Right lobe of liver (tissue), 4 donors: ENCODE results near the gene CD22.

Experiments used
- POLR2A ChIP-seq: fragments of 450-650 bp; IDR thresholded peaks from one replicate; pipeline ENCODE4 v1.6.1; 2017; ENCODE audit warnings: antibody characterized with exemption, mild to moderate bottlenecking
- TF ChIP-seq, protein P1 (sequence below), 4 donors: fragments of 200-600 bp in 3 of 4; fragments of 450-650 bp in 1 of 4; IDR thresholded peaks; one replicate each; pipeline versions ENCODE4 v1.5.1 to v1.8.0; 2016 to 2022; ENCODE audit warnings: antibody characterized with exemption in 4 of 4, mild to moderate bottlenecking in 2 of 4
- donor health status: DM: no; HTN: no; CAD: no.
- donor health status: DM: no; HTN: no; CAD: no.
- donor health status: DM: no; HTN: yes; CAD: no.

DNA sequence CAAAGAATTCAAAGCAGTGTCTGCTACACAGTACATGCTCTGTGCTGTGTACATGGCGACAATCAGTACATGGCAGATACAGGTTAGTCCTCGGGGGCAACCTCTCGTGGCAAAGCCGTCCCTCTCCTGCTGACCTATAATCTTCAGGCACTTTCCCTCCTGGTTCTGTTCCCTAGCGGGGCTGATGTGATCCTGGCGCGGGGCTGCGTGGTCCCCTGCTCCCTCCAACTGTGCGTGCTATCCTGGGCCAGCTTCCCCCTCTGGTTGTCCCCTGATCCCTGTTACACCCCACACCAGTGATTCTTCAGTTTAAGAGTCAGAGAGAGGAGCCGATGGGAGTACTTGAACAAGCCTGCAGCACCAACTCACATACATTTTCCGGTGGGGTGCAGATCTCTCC lies 25.0 kb upstream of the CD22 start:
- TF ChIP-seq POLR2A, result no peak
- TF ChIP-seq, protein P1, sequence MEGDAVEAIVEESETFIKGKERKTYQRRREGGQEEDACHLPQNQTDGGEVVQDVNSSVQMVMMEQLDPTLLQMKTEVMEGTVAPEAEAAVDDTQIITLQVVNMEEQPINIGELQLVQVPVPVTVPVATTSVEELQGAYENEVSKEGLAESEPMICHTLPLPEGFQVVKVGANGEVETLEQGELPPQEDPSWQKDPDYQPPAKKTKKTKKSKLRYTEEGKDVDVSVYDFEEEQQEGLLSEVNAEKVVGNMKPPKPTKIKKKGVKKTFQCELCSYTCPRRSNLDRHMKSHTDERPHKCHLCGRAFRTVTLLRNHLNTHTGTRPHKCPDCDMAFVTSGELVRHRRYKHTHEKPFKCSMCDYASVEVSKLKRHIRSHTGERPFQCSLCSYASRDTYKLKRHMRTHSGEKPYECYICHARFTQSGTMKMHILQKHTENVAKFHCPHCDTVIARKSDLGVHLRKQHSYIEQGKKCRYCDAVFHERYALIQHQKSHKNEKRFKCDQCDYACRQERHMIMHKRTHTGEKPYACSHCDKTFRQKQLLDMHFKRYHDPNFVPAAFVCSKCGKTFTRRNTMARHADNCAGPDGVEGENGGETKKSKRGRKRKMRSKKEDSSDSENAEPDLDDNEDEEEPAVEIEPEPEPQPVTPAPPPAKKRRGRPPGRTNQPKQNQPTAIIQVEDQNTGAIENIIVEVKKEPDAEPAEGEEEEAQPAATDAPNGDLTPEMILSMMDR (IDR thresholded peaks at IDR 0.05), result no peak
